Stimulated activated CD4-positive, alpha-beta T cell treated with anti-CD3 and anti-CD28 coated beads, Interleukin-2, amount 100 ng/mL, for 48 hours (primary cell): ENCODE data around the gene FAM83B.
"Not testable (repeated sequence)": the region's sequence is repeated elsewhere in the genome, so short reads cannot be mapped to it uniquely, and the experiment has no call there.

Source experiments
- DNase-seq, 2 donors: peaks; one replicate each; pipeline ENCODE4 v3.0.0-alpha.2; 2020

The FAM83B gene

GRCh38 chr6:54864272-54864671, 17.7 kb downstream of the FAM83B start:
- DNase-seq: no peak

- no peak for DNase-seq
Observed at GRCh38 chr6:54865091-54865631, 18.6 kb downstream of the FAM83B start.

GRCh38 chr6:54868556-54868955, 22.0 kb downstream of the FAM83B start:
- DNase-seq: no peak

- no peak for DNase-seq
Observed at GRCh38 chr6:54873599-54873998, 27.0 kb downstream of the FAM83B start.

- DNase-seq: no peak
Observed at GRCh38 chr6:54874349-54875048, 27.9 kb downstream of the FAM83B start.

GRCh38 chr6:54875539-54875938, 29.0 kb downstream of the FAM83B start:
- DNase-seq: no peak

- DNase-seq: no peak
Observed at GRCh38 chr6:54876365-54876764, 29.8 kb downstream of the FAM83B start.

GRCh38 chr6:54876871-54877270, 30.3 kb downstream of the FAM83B start:
- DNase-seq: no peak

GRCh38 chr6:54877713-54878317, 31.2 kb downstream of the FAM83B start:
- no peak for DNase-seq

GRCh38 chr6:54878718-54879117, 32.1 kb downstream of the FAM83B start:
- no peak for DNase-seq

GRCh38 chr6:54879188-54879985, 32.8 kb downstream of the FAM83B start:
- no peak for DNase-seq

- no peak for DNase-seq
Observed at GRCh38 chr6:54881067-54881730, 34.6 kb downstream of the FAM83B start.

- DNase-seq: not testable (repeated sequence)
Observed at GRCh38 chr6:54881891-54882290, 35.3 kb downstream of the FAM83B start.

- DNase-seq: no peak
Observed at GRCh38 chr6:54886932-54887584, 40.5 kb downstream of the FAM83B start.

GRCh38 chr6:54891536-54891935, 45.0 kb downstream of the FAM83B start:
- no peak for DNase-seq

- DNase-seq: no peak
Observed at GRCh38 chr6:54892831-54893230, 46.3 kb downstream of the FAM83B start.

GRCh38 chr6:54893818-54894217, 47.2 kb downstream of the FAM83B start:
- DNase-seq: no peak

- no peak for DNase-seq
Observed at GRCh38 chr6:54896302-54896701, 49.7 kb downstream of the FAM83B start.

- no peak for DNase-seq
Observed at GRCh38 chr6:54897462-54898189, 51.1 kb downstream of the FAM83B start.

GRCh38 chr6:54898767-54899166, 52.2 kb downstream of the FAM83B start:
- DNase-seq: no peak

GRCh38 chr6:54899442-54899841, 52.9 kb downstream of the FAM83B start:
- no peak for DNase-seq

GRCh38 chr6:54899986-54900385, 53.4 kb downstream of the FAM83B start:
- DNase-seq: no peak
